Mesothelial cell of epicardium (in vitro differentiated cells): ENCODE measurements around the gene ATP8B4. TPM values are rescaled to one million over a fixed set of nuclear protein-coding genes. Genes with fewer than 3 reads are reported as not detected.
"Not testable (repeated sequence)": the region's sequence is repeated elsewhere in the genome, so short reads cannot be mapped to it uniquely, and the experiment has no call there.

Experiments
- DNase-seq, 2 experiments: peaks; one replicate each; pipeline ENCODE4 v3.0.0; 2021; ENCODE audit warnings: low spot score in 2 of 2; ENCODE audit not compliant: unreplicated experiment in 2 of 2
- H3K27ac Mint-ChIP-seq: 2 replicates; pipeline ENCODE4 v1.8.0; 2021; ENCODE audit warnings: mixed read lengths
- H3K27me3 Mint-ChIP-seq: 2 replicates; pipeline ENCODE4 v1.8.0; 2021; ENCODE audit warnings: low read depth, mixed read lengths
- H3K36me3 Mint-ChIP-seq: 2 replicates; pipeline ENCODE4 v1.8.0; 2021; ENCODE audit warnings: mixed read lengths
- H3K4me1 Mint-ChIP-seq: 2 replicates; pipeline ENCODE4 v1.8.0; 2021; ENCODE audit warnings: mixed read lengths
- H3K4me3 Mint-ChIP-seq: 2 replicates; pipeline ENCODE4 v1.8.0; 2021; ENCODE audit warnings: mild to moderate bottlenecking, moderate library complexity, mixed read lengths
- H3K9me3 Mint-ChIP-seq: 2 replicates; pipeline ENCODE4 v1.8.0; 2021; ENCODE audit warnings: mixed read lengths
- total RNA-seq: library from RNA; stranded (reverse); gene quantifications from 3 replicates; pipeline ENCODE4 v1.2.1, GENCODE V29; 2021
- TF ChIP-seq, protein P1 (sequence below): fragments of 200-600 bp; sonication (generic); IDR thresholded peaks from one replicate; pipeline ENCODE4 v1.5.0; 2021; ENCODE audit warnings: antibody characterized with exemption; ENCODE audit not compliant: unreplicated experiment

The ATP8B4 gene
- total RNA-seq, 1 donor from 2014 or later: 1.8 TPM

DNA sequence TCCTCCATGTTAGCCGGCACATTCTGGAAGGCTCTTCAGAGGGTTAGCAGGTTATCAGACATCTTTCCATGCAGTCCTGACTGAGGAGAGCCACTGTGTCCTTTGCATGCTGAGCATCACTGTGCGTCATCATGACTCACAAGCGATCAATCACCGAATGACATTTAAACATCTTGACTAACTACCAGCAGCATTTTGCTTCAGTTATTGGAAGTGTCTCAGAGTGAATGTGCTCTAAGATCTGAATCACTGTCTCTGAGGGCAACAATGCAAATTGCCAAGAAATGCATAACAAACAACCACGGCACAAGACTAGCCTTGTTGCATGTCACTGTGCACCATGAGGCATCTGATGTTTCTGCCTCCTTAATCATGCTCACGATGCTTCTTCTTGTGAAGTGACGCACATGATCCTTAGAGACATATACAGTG, 18.3 kb upstream of the ATP8B4 start:
- H3K9me3 Mint-ChIP-seq: no peaks in the 10 kb centered on the region
- no peak overlapping the region for H3K27ac Mint-ChIP-seq
- TF ChIP-seq, protein P1, sequence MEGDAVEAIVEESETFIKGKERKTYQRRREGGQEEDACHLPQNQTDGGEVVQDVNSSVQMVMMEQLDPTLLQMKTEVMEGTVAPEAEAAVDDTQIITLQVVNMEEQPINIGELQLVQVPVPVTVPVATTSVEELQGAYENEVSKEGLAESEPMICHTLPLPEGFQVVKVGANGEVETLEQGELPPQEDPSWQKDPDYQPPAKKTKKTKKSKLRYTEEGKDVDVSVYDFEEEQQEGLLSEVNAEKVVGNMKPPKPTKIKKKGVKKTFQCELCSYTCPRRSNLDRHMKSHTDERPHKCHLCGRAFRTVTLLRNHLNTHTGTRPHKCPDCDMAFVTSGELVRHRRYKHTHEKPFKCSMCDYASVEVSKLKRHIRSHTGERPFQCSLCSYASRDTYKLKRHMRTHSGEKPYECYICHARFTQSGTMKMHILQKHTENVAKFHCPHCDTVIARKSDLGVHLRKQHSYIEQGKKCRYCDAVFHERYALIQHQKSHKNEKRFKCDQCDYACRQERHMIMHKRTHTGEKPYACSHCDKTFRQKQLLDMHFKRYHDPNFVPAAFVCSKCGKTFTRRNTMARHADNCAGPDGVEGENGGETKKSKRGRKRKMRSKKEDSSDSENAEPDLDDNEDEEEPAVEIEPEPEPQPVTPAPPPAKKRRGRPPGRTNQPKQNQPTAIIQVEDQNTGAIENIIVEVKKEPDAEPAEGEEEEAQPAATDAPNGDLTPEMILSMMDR: no peak
- peaks cover 11% of the 10 kb centered on the region for H3K4me1 Mint-ChIP-seq
- no peaks in the 10 kb centered on the region for H3K36me3 Mint-ChIP-seq
- no peak for DNase-seq
- no peaks in the 10 kb centered on the region for H3K27me3 Mint-ChIP-seq
- H3K4me3 Mint-ChIP-seq: no peak overlapping the region

DNA sequence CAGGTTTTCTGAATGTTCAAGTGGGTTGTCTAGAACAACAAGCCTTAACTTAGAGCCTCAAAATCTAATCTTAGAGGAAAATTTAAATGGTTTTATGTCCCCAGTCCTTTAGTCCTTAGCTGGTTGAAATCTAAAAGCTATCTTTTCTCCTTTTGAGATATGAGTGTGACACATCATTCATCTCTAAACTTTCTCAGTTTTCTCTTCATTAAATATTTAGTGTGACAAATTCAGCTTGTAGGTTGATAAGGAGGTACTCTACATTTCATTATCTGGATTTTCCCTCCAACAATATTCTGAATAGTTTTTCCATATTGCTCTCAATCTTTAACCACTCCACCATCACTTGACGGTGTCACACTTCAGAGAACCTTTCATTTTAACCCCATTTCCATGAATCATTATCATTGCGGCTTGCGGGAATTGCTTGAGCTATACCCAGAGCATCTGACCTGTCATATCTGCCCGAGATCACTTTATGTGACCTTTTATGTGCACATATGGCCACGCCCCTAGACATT, 16.1 kb upstream of the ATP8B4 start:
- no peak for DNase-seq
- Mint-ChIP-seq H3K36me3 (no peaks in the 10 kb centered on the region), H3K4me3 (no peak overlapping the region), H3K27me3 (no peaks in the 10 kb centered on the region), H3K9me3 (no peaks in the 10 kb centered on the region), H3K4me1 (peaks cover 11% of the 10 kb centered on the region), H3K27ac (no peak overlapping the region)
- TF ChIP-seq, protein P1: no peak

DNA sequence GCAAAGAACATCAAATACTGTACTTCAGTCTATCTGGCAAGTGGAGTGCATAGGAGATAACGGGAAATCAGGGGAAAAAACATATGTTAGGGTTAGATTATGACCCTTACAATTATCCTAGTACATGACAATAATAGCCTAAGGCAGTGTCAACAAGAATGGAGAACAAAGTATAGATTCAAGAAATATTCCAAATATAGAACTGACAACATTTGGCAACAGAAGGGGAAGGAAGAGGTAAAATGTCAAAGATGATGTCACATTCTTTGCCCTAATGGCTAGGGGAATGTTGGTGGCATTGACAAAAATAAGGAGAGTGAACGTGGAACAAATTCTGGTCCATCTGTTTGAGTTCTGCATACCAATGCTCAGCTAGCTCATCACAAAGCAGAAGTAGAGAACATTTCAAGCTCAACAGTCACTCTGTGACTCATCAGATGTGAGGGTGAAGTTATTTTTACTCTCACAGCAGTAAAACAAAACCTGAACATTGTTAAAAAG, 15.5 kb upstream of the ATP8B4 start:
- Mint-ChIP-seq H3K4me1 (peaks cover 8% of the 10 kb centered on the region), H3K4me3 (no peak overlapping the region), H3K9me3 (no peaks in the 10 kb centered on the region), H3K36me3 (no peaks in the 10 kb centered on the region), H3K27ac (no peak overlapping the region), H3K27me3 (no peaks in the 10 kb centered on the region)
- TF ChIP-seq, protein P1: no peak
- no peak for DNase-seq

- not testable (repeated sequence) for H3K9me3 Mint-ChIP-seq, H3K27me3 Mint-ChIP-seq, H3K4me1 Mint-ChIP-seq, H3K27ac Mint-ChIP-seq, H3K36me3 Mint-ChIP-seq, H3K4me3 Mint-ChIP-seq, DNase-seq
Measured at GRCh38 chr15:50132251-50132984, 13.4 kb upstream of the ATP8B4 start.

DNA sequence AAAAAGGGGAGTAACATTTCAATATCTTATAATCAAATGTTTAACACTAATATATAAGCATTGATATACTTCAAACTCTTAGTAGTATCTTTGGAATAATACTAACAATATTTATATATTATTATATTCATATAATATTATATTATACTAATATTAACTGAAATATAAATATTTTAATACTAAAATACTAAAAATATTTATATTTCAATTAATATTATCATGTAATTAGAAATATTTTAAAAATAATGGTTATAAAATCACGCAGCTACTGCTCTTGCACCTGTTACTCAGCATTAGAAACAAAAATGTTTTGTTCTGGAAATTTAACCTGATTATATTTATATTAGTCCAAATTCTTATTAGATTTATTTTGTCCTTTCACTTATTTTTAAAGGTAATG, 12.6 kb upstream of the ATP8B4 start:
- Mint-ChIP-seq H3K36me3 (no peaks in the 10 kb centered on the region), H3K27ac (no peak overlapping the region), H3K4me3 (no peak overlapping the region), H3K9me3 (no peaks in the 10 kb centered on the region), H3K27me3 (no peaks in the 10 kb centered on the region), H3K4me1 (peaks cover 8% of the 10 kb centered on the region)
- no peak for DNase-seq
- TF ChIP-seq, protein P1: no peak

DNA sequence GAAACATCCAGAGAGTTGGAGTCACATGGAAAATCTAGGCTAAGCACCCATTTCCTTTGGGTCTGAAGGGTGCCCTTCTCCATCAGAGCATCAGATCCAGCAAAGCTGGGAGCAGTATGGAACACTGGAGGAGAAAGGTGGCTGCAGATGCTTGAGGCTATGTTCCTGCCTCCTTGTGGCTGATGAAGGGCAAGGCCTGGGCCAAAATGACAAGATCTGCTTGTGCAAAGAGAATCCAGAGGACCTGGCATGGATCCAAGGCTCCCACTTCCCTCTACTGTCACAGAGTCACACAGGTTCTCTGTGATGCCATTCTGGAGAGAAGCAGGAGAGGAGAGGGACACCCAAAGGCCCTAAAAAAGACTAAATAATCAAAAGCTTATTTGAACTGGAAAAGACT, 9.2 kb upstream of the ATP8B4 start:
- Mint-ChIP-seq H3K27ac (no peak overlapping the region), H3K4me3 (no peak overlapping the region), H3K9me3 (peaks cover 25% of the 10 kb centered on the region), H3K36me3 (peaks cover 3% of the 10 kb centered on the region), H3K4me1 (no peaks in the 10 kb centered on the region), H3K27me3 (no peaks in the 10 kb centered on the region)
- no peak for DNase-seq
- TF ChIP-seq, protein P1: no peak
